Peyer's patch (tissue), 4 donors: ENCODE results near the gene AKAP3.

Source experiments
- CTCF ChIP-seq, 6 experiments: fragments of 450-650 bp in 4 of 6; fragments of 200-600 bp in 2 of 6; sonication (generic) in 1 of 6; IDR thresholded peaks; one replicate each; pipeline ENCODE4 v1.5.1; 2017 to 2019; ENCODE audit warnings: antibody characterized with exemption in 6 of 6, mild to moderate bottlenecking in 3 of 6, moderate library complexity in 1 of 6
- POLR2A ChIP-seq, 2 donors: fragments of 450-650 bp; IDR thresholded peaks; one replicate each; pipeline ENCODE4 v1.5.1; 2017; ENCODE audit warnings: antibody characterized with exemption in 2 of 2, mild to moderate bottlenecking in 2 of 2, moderate library complexity in 2 of 2

- TF ChIP-seq CTCF (IDR thresholded peaks at IDR 0.05) (no peak), POLR2A (IDR thresholded peaks at IDR 0.05) (no peak)
Observed at GRCh38 chr12:4645023-4645422, 3.8 kb downstream of the AKAP3 start.
